Peyer's patch (tissue), 4 donors: ENCODE measurements around the gene MAD1L1. TPM values are rescaled to one million over a fixed set of nuclear protein-coding genes. Genes with fewer than 3 reads are reported as not detected.

Experiments
- DNase-seq, 3 donors: peaks; one replicate each; pipeline ENCODE4 v3.0.0-alpha.2; 2017 to 2019
- H3K27ac ChIP-seq, 4 donors: fragments of 200-600 bp; sonication (generic); one replicate each; pipeline ENCODE4 v1.5.1; 2016 to 2019
- H3K27me3 ChIP-seq, 2 donors: fragments of 200-600 bp; sonication (generic); one replicate each; pipeline ENCODE4 v1.5.1; 2019
- H3K36me3 ChIP-seq, 3 donors: fragments of 200-600 bp; sonication (generic); one replicate each; pipeline ENCODE4 v1.5.1; 2016 to 2019
- H3K4me1 ChIP-seq, 4 donors: fragments of 200-600 bp; sonication (generic); one replicate each; pipeline ENCODE4 v1.5.1; 2016 to 2019
- H3K4me3 ChIP-seq, 4 donors: fragments of 200-600 bp; sonication (generic); 1 replicate in 3 of 4; 2 replicates in 1 of 4; pipeline ENCODE4 v1.5.1; 2016 to 2019; ENCODE audit warnings: mild to moderate bottlenecking in 1 of 4
- H3K9me3 ChIP-seq, 4 donors: fragments of 200-600 bp; sonication (generic); one replicate each; pipeline ENCODE4 v1.5.1; 2016 to 2019; ENCODE audit warnings: mild to moderate bottlenecking in 1 of 4
- CTCF ChIP-seq, 6 experiments: fragments of 450-650 bp in 4 of 6; fragments of 200-600 bp in 2 of 6; sonication (generic) in 1 of 6; IDR thresholded peaks; one replicate each; pipeline ENCODE4 v1.5.1; 2017 to 2019; ENCODE audit warnings: antibody characterized with exemption in 6 of 6, mild to moderate bottlenecking in 3 of 6, moderate library complexity in 1 of 6
- POLR2A ChIP-seq, 2 donors: fragments of 450-650 bp; IDR thresholded peaks; one replicate each; pipeline ENCODE4 v1.5.1; 2017; ENCODE audit warnings: antibody characterized with exemption in 2 of 2, mild to moderate bottlenecking in 2 of 2, moderate library complexity in 2 of 2
- total RNA-seq, 4 donors: library from RNA; depleted of rRNA; stranded (reverse); fragments of >200 nt; gene quantifications; one replicate each; pipeline ENCODE4 v1.1.0, GENCODE V29; 2016

Gene MAD1L1
- total RNA-seq, 4 donors from 2014 or later: 43.9 to 417 (median 59.1) TPM

DNA sequence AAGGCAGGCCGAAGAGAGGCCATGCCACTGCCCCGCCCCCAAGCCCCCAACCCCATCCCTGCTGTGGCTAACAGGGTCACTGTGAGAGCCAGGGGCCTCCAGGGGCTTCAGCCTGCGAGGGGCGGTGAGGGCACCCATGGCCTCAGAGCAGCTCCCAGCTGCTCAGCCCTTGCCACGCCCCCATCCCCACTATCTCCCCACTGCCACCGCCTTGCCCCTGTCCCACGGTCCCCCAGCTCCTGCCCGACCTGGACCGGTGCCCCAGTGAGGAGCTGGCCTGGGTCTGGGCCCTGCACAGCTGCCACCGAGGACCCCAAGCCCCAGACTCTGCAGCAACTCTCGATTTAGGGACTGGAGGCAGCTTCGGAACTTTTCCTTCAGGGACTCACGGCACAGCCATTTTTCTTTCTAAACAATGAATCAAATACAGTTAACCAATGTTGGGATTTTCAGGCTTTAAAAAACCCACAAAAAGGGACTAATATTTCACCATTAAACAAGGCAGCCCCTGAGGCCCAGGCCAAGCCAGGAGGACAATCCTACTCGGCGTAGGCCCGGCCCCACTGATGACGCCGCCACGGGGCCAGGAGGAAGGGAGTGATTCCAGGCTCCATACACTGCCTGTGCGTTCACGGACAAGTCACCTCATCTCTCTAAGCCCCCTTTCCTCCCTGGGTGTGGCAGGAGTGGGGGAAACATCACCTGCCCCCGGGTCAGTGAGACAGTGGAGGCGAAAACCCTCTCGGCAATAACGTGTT is 325.6 kb downstream of the MAD1L1 start:
- H3K36me3 ChIP-seq: no peaks in the 10 kb centered on the region
- no peaks in the 10 kb centered on the region for H3K4me1 ChIP-seq
- TF ChIP-seq CTCF (IDR thresholded peaks at IDR 0.05) (no peak), POLR2A (IDR thresholded peaks at IDR 0.05) (no peak)
- H3K27me3 ChIP-seq: no peaks in the 10 kb centered on the region
- DNase-seq: no peak
- no peaks in the 10 kb centered on the region for H3K9me3 ChIP-seq
- H3K4me3 ChIP-seq: no peak overlapping the region
- no peak overlapping the region for H3K27ac ChIP-seq

- Histone ChIP-seq H3K4me1 (no peaks in the 10 kb centered on the region), H3K27ac (no peak overlapping the region), H3K36me3 (no peaks in the 10 kb centered on the region), H3K4me3 (no peak overlapping the region), H3K9me3 (no peaks in the 10 kb centered on the region), H3K27me3 (no peaks in the 10 kb centered on the region)
- no peak for DNase-seq
- no peak for TF ChIP-seq CTCF (IDR thresholded peaks at IDR 0.05)
- no peak for TF ChIP-seq POLR2A (IDR thresholded peaks at IDR 0.05)
Observed at GRCh38 chr7:1906087-1906830, 326.5 kb downstream of the MAD1L1 start.

DNA sequence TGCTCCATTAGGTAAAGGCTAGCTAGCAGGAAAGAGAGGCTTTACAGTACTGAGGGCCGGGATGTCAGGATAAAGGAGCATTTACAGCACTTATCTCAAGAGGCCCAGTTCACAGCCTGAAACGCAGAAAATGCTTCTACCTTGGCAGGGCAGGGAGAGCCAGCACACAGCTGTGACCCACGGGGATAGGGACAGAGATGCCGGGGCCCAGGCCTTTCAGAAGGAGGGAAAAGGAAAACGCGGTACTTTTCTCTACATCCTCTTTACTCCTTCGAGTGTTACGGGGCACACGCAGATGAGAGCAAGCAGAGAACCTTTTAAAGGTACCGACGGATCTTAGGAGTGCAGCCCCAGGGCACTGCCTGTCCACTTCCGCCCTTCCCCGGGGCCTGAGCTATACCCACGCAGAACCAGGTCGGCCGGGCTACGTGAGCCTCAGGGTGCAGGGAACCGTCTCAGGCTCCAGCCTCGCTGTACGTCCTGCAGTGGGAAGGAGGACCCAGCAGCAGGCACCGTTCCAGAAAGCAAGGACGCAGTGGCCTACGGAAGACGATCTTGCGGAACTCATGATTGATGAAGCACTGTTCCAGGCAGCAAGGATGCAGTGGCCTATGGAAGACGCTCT is 330.4 kb downstream of the MAD1L1 start:
- Histone ChIP-seq H3K4me3 (no peak overlapping the region), H3K36me3 (no peaks in the 10 kb centered on the region), H3K27ac (no peak overlapping the region), H3K9me3 (no peaks in the 10 kb centered on the region), H3K27me3 (no peaks in the 10 kb centered on the region), H3K4me1 (no peaks in the 10 kb centered on the region)
- TF ChIP-seq CTCF (IDR thresholded peaks at IDR 0.05) (no peak), POLR2A (IDR thresholded peaks at IDR 0.05) (no peak)
- no peak for DNase-seq

DNA sequence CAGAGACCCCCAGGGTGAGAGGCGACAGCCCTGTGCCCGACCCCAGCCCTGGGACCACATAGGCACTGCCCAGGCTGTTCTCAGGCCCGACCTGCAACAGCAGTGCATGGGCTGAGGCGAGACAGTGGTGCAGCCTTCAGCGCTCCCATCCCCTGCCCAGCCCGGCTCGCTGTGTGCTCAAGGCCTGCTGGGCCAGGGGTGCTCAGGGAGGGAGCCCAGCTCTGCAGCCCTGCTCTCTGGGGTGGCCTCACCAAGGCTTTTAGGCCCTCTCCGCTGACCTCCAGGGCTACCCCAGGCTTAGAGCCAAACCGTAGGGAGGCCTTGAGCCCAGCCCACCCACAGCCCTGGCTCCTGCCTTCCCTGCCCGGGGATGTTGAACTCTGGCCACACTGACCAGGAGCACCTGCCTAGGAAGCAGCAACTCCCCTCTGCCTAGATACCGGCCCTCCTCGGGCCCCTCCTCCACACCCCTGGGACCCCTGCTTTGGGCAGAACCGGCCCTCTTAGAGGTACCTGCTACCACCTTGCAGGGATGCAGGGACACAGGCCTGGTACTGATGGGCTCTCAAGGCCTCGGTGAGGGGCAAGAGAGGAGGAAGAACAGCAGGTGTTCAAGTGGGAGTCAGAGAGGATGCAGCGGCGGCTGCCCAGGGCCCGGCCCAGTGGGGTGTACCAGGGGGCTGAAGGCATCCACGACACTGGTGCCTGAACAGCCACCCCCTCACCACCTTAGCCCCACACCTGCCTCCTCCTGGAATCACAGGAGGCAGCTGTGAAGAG is 331.1 kb downstream of the MAD1L1 start:
- DNase-seq: no peak
- Histone ChIP-seq H3K9me3 (no peaks in the 10 kb centered on the region), H3K4me3 (no peak overlapping the region), H3K4me1 (no peaks in the 10 kb centered on the region), H3K27ac (no peak overlapping the region), H3K36me3 (no peaks in the 10 kb centered on the region), H3K27me3 (no peaks in the 10 kb centered on the region)
- no peak for TF ChIP-seq POLR2A (IDR thresholded peaks at IDR 0.05)
- TF ChIP-seq CTCF (IDR thresholded peaks at IDR 0.05): no peak

- Histone ChIP-seq H3K36me3 (no peaks in the 10 kb centered on the region), H3K4me1 (no peaks in the 10 kb centered on the region), H3K4me3 (no peak overlapping the region), H3K27ac (no peak overlapping the region), H3K9me3 (no peaks in the 10 kb centered on the region), H3K27me3 (no peaks in the 10 kb centered on the region)
- TF ChIP-seq POLR2A (IDR thresholded peaks at IDR 0.05) (no peak), CTCF (IDR thresholded peaks at IDR 0.05) (no peak)
- no peak for DNase-seq
Observed at GRCh38 chr7:1900847-1901246, 331.9 kb downstream of the MAD1L1 start.
